Kidney (tissue), 14 donors: ENCODE results near the gene LCN10. TPM values are rescaled to one million over a fixed set of nuclear protein-coding genes. Genes with fewer than 3 reads are reported as not detected.
"Not testable (repeated sequence)": the region's sequence is repeated elsewhere in the genome, so short reads cannot be mapped to it uniquely, and the experiment has no call there.

Source experiments
- DNase-seq, 5 donors: peaks; one replicate each; pipeline ENCODE4 v3.0.0-alpha.2; 2013 to 2020
- FAIRE-seq: peaks from 2 replicates; lab custom pipeline; 2012; peaks lifted over from hg19 to GRCh38; lab: Jason Lieb, UNC
- H3K27ac ChIP-seq, 2 donors: one replicate each; pipeline ENCODE4 v1.7.0; 2013; ENCODE audit warnings: low read depth in 2 of 2, low read length in 2 of 2, inconsistent platforms in 1 of 2
- H3K27me3 ChIP-seq: one replicate; pipeline ENCODE4 v1.7.1; 2013; ENCODE audit warnings: low read length, inconsistent platforms; ENCODE audit not compliant: control insufficient read depth, insufficient read depth
- H3K36me3 ChIP-seq, 3 donors: one replicate each; pipeline versions ENCODE4 v1.7.0 to v1.7.1; 2013; ENCODE audit warnings: low read length in 3 of 3, control low read depth in 1 of 3, inconsistent platforms in 1 of 3; ENCODE audit not compliant: insufficient read depth in 3 of 3, control insufficient read depth in 2 of 3
- H3K4me1 ChIP-seq, 3 donors: one replicate each; pipeline versions ENCODE4 v1.7.0 to v1.7.1; 2013; ENCODE audit warnings: low read length in 3 of 3, inconsistent platforms in 1 of 3, low read depth in 1 of 3; ENCODE audit not compliant: control insufficient read depth in 2 of 3, insufficient read depth in 2 of 3
- H3K4me3 ChIP-seq, 3 donors: one replicate each; pipeline versions ENCODE4 v1.7.0 to v1.8.1; 2013; ENCODE audit warnings: low read length in 3 of 3, control low read depth in 1 of 3, inconsistent platforms in 1 of 3
- H3K9ac ChIP-seq, 3 donors: one replicate each; pipeline versions ENCODE4 v1.7.0 to v1.7.1; 2013; ENCODE audit warnings: low read length in 3 of 3, control low read depth in 1 of 3, inconsistent platforms in 1 of 3
- H3K9me3 ChIP-seq, 3 donors: one replicate each; pipeline versions ENCODE4 v1.7.0 to v1.7.1; 2013; ENCODE audit warnings: low read length in 3 of 3, control low read depth in 1 of 3, inconsistent platforms in 1 of 3; ENCODE audit not compliant: control insufficient read depth in 2 of 3, insufficient read depth in 1 of 3
- CTCF ChIP-seq: IDR thresholded peaks from 3 replicates; pipeline ENCODE4 v1.5.1; 2012; ENCODE audit warnings: mild to moderate bottlenecking, moderate library complexity, borderline replicate concordance; ENCODE audit not compliant: insufficient read depth; ENCODE audit errors: extremely low read depth
- intact Hi-C: fragments of 100-400 bp; cut with DNase I; formaldehyde crosslinking; loops from one replicate; pipeline ENCODE4 v1.11.1; 2022
- polyA plus RNA-seq: library from polyadenylated mRNA; stranded (reverse); fragments of 350-450 nt; fragmentation: Illumina TruSeq; extraction: RNeasy Lipid Tissue Mini Kit (QIAGEN cat#74804); gene quantifications from one replicate; pipeline ENCODE4 v1.2.3, GENCODE V29; 2014; ENCODE audit warnings: low read depth, low replicate concordance; ENCODE audit not compliant: insufficient read depth
- total RNA-seq: library from RNA; stranded (reverse); fragmentation: NEBNext Ultra II Directional; extraction: Animal tissue kit (Norgen Biotek cat#: 25700); gene quantifications from one replicate; pipeline ENCODE4 v1.2.1, GENCODE V29; 2021
- donor health status: control.
- donor health status: control.
- donor health status: control.
- donor health status: control.
- donor health status: control.
- donor health status: DM: yes; HTN: yes; CAD: no.
- donor health status: Normal renal cell carcinoma (clear cell type).

Gene LCN10
- total and polyA plus RNA-seq, 2 donors from 2014 or later = 3.9 to 8.4 TPM

- no peak overlapping the region for H3K9ac ChIP-seq
- no peak for TF ChIP-seq CTCF
- H3K36me3 ChIP-seq = no peaks in the 10 kb centered on the region
- no peak overlapping the region for H3K4me3 ChIP-seq
- no peak overlapping the region for H3K27ac ChIP-seq
- FAIRE-seq (no peak), DNase-seq (peak in 1 of 5 donors; percentile 32)
- no peaks in the 10 kb centered on the region for H3K27me3 ChIP-seq
- no peaks in the 10 kb centered on the region for H3K9me3 ChIP-seq
- peaks cover 3 to 6% (median 5%) of the 10 kb centered on the region in 3 donors for H3K4me1 ChIP-seq
- intact Hi-C loops = loop anchor here (10.0 kb wide), 1 partner anchor 248 kb away; the partner anchor contains the start of gene FUT7
Observed at GRCh38 chr9:136786451-136786850, 43.7 kb upstream of the LCN10 start.

- H3K36me3 ChIP-seq, H3K9ac ChIP-seq, H3K9me3 ChIP-seq, H3K4me1 ChIP-seq, H3K27me3 ChIP-seq, H3K4me3 ChIP-seq, FAIRE-seq, H3K27ac ChIP-seq: not testable (repeated sequence)
- DNase-seq = peak in 1 of 5 donors; percentile 46
- intact Hi-C loops = loop anchor here (10.0 kb wide), 1 partner anchor 249 kb away; the partner anchor contains the start of gene FUT7
Observed at GRCh38 chr9:136785565-136786355, 43.0 kb upstream of the LCN10 start.

DNA sequence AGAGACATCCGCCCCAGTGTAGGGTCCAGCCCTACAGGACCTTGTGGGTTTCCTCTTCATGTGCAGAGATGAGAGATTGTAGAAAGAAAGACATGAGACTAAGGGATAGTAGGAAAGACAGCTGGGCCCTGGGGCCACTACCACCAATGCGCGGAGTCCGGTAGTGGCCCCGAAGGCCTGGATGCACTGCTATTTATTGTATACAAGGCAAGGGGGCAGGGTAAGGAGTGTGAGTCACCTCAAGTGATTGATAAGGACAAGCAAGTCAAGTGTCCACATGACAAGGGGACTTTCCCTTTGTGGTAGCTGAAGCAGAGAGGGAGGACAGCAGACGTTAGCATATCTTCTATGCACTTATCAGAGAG lies 42.2 kb upstream of the LCN10 start:
- H3K36me3 ChIP-seq = no peaks in the 10 kb centered on the region
- no peak overlapping the region for H3K4me3 ChIP-seq
- H3K27ac ChIP-seq = no peak overlapping the region
- intact Hi-C loops = loop anchor here (10.0 kb wide), 1 partner anchor 250 kb away; the partner anchor contains the start of gene FUT7
- H3K9ac ChIP-seq = no peak overlapping the region
- TF ChIP-seq CTCF = no peak
- FAIRE-seq (no peak), DNase-seq (peak in 1 of 5 donors; percentile 31)
- no peaks in the 10 kb centered on the region for H3K27me3 ChIP-seq
- no peaks in the 10 kb centered on the region for H3K4me1 ChIP-seq
- no peaks in the 10 kb centered on the region for H3K9me3 ChIP-seq

- no peak for FAIRE-seq
- intact Hi-C loops = loop anchor here (10.0 kb wide), 1 partner anchor 250 kb away; the partner anchor contains the start of gene FUT7
- peak; percentile 21 for TF ChIP-seq CTCF
- Histone ChIP-seq H3K9ac (no peak overlapping the region), H3K4me1 (no peaks in the 10 kb centered on the region), H3K4me3 (no peak overlapping the region), H3K36me3 (no peaks in the 10 kb centered on the region), H3K27me3 (no peaks in the 10 kb centered on the region), H3K27ac (no peak overlapping the region), H3K9me3 (no peaks in the 10 kb centered on the region)
- no peak for DNase-seq
Observed at GRCh38 chr9:136784249-136784996, 41.7 kb upstream of the LCN10 start.
